K562 (cell line): Measurements from ENCODE around the gene HCRTR2.

Source experiments
- CBX5 ChIP-seq: IDR thresholded peaks from 2 replicates; pipeline ENCODE4 v1.6.1; 2014; ENCODE audit warnings: low read depth, borderline replicate concordance
- CREB3 ChIP-seq: fragments of 450-650 bp; conservative IDR thresholded peaks from 2 replicates; pipeline ENCODE4 v1.6.1; 2016; ENCODE audit warnings: missing genetic modification characterization, low read depth, mild to moderate bottlenecking, missing compliant biosample characterization, moderate library complexity
- CTCF ChIP-seq, 3 experiments: IDR thresholded peaks in 2 of 3; conservative IDR thresholded peaks in 1 of 3; 2 replicates each; pipeline ENCODE4 v1.5.1; 2011 to 2012; ENCODE audit warnings: low read length in 3 of 3, mild to moderate bottlenecking in 3 of 3, control low read depth in 2 of 3, improper control_type of control experiment in 1 of 3, inconsistent platforms in 1 of 3, low read depth in 1 of 3, mixed read lengths in 1 of 3, moderate library complexity in 1 of 3; ENCODE audit not compliant: insufficient read depth in 2 of 3
- ELK1 ChIP-seq: sonication (generic); formaldehyde crosslinking; IDR thresholded peaks from 2 replicates; pipeline ENCODE4 v1.8.1; 2022; ENCODE audit warnings: missing genetic modification reagents
- FOXM1 ChIP-seq, 2 experiments: fragments of 450-650 bp in 1 of 2; sonication (generic) in 1 of 2; formaldehyde crosslinking in 1 of 2; IDR thresholded peaks; 2 replicates each; pipeline versions ENCODE4 v1.6.1 to v1.9.0; 2017 to 2022; ENCODE audit warnings: low read depth in 2 of 2, mild to moderate bottlenecking in 2 of 2, missing genetic modification reagents in 1 of 2, moderate library complexity in 1 of 2
- HDAC6 ChIP-seq: IDR thresholded peaks from 2 replicates; pipeline ENCODE4 v1.6.1; 2012; ENCODE audit warnings: low read depth, mild to moderate bottlenecking, control low read depth, inconsistent platforms, low read length, moderate library complexity
- POLR2A ChIP-seq: fragments of 450-650 bp; conservative IDR thresholded peaks from 2 replicates; pipeline ENCODE4 v1.6.1; 2016
- POLR2AphosphoS5 ChIP-seq: IDR thresholded peaks from 2 replicates; pipeline ENCODE4 v1.6.1; 2011; ENCODE audit warnings: mild to moderate bottlenecking, low read depth, low read length, moderate library complexity; ENCODE audit not compliant: control insufficient read depth, insufficient read depth
- PREB ChIP-seq: sonication (generic); formaldehyde crosslinking; IDR thresholded peaks from 2 replicates; pipeline ENCODE4 v1.8.1; 2023; ENCODE audit warnings: mild to moderate bottlenecking, missing genetic modification reagents
- SMARCA4 ChIP-seq: fragments of 450-650 bp; IDR thresholded peaks from 2 replicates; pipeline ENCODE4 v1.6.1; 2016
- SP1 ChIP-seq: sonication (generic); formaldehyde crosslinking; IDR thresholded peaks from 2 replicates; pipeline ENCODE4 v1.8.1; 2022; ENCODE audit warnings: mild to moderate bottlenecking, missing genetic modification reagents
- USF1 ChIP-seq: sonication (generic); formaldehyde crosslinking; IDR thresholded peaks from 2 replicates; pipeline ENCODE4 v1.9.0; 2022; ENCODE audit warnings: mild to moderate bottlenecking, missing genetic modification reagents
- ZBTB7A ChIP-seq: IDR thresholded peaks from 2 replicates; pipeline ENCODE4 v1.6.1; 2011; ENCODE audit warnings: low read depth, mild to moderate bottlenecking, low read length, moderate library complexity, borderline replicate concordance; ENCODE audit not compliant: control insufficient read depth
- ZNF224 ChIP-seq: sonication (generic); formaldehyde crosslinking; IDR thresholded peaks from 2 replicates; pipeline ENCODE4 v1.8.0; 2022; ENCODE audit warnings: mild to moderate bottlenecking, missing genetic modification reagents

DNA sequence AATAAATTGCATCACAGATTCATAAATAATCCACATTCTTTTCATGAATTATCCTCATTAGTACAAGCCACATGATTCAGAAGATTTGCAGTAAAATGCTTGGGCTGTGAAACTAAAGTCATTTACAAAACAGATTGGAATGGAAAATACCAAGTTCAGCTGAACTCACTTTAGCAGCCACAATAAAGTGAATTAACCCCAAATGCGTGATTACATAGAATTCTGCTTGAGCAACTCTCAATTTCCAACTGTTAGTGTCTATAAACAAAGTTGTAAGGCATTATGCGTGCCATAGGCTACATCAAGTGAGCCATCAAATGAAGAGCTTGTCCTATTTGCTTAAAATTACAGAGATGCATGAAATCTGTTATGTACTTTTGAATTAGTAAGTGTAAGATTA lies 92.6 kb downstream of the HCRTR2 start:
- TF ChIP-seq SP1 (CRISPR knock-in tag) (no peak), FOXM1 (IDR thresholded peaks at IDR 0.05; ENCODE audit: low read depth) (no peak), FOXM1 (CRISPR knock-in tag; IDR thresholded peaks at IDR 0.05; ENCODE audit: low read depth) (no peak), CREB3 (tag) (no peak), ZNF224 (CRISPR knock-in tag) (no peak), CTCF (IDR thresholded peaks at IDR 0.05 in 2 of 3, conservative IDR thresholded peaks at IDR 0.05 in 1 of 3; ENCODE audit: insufficient read depth in 2 of 3, low read depth in 1 of 3, low read length in 3 of 3) (no peak), POLR2A (no peak), SMARCA4 (no peak), PREB (CRISPR knock-in tag) (no peak), ELK1 (CRISPR knock-in tag) (no peak), HDAC6 (no peak), POLR2AphosphoS5 (no peak), ZBTB7A (no peak), USF1 (CRISPR knock-in tag) (no peak), CBX5 (no peak)
